Dermis blood vessel endothelial cell (primary cell): ENCODE results near the gene CBLN3. TPM values are rescaled to one million over a fixed set of nuclear protein-coding genes. Genes with fewer than 3 reads are reported as not detected.

ENCODE experiments used
- DNase-seq: peaks from one replicate; pipeline ENCODE4 v3.0.0; 2010
- total RNA-seq: library from RNA; depleted of rRNA; stranded (reverse); fragments of >200 nt; gene quantifications from 2 replicates; pipeline ENCODE4 v1.2.3, GENCODE V29; 2014

Gene CBLN3
- total RNA-seq, 1 donor from 2014 or later = 1.0 TPM

- no peak for DNase-seq
These were observed 6.5 kb downstream of the CBLN3 start for GRCh38 chr14:24422694-24423601.

- DNase-seq = no peak
These were observed 7.2 kb downstream of the CBLN3 start for GRCh38 chr14:24422261-24422660.

GRCh38 chr14:24418492-24418873, 11.0 kb downstream of the CBLN3 start:
- DNase-seq = peak; percentile 78

- DNase-seq = no peak
These were observed 11.5 kb downstream of the CBLN3 start for GRCh38 chr14:24417832-24418491.

GRCh38 chr14:24416932-24417619, 12.4 kb downstream of the CBLN3 start:
- DNase-seq = no peak

- no peak for DNase-seq
These were observed 13.1 kb downstream of the CBLN3 start for GRCh38 chr14:24416254-24416931.

- DNase-seq = no peak
These were observed 13.8 kb downstream of the CBLN3 start for GRCh38 chr14:24415421-24416253.

GRCh38 chr14:24414732-24415420, 14.6 kb downstream of the CBLN3 start:
- DNase-seq = no peak

GRCh38 chr14:24414077-24414476, 15.4 kb downstream of the CBLN3 start:
- DNase-seq = no peak

- DNase-seq = peak; percentile 84
These were observed 17.8 kb downstream of the CBLN3 start for GRCh38 chr14:24411443-24412389.

GRCh38 chr14:24409956-24410355, 19.5 kb downstream of the CBLN3 start:
- DNase-seq = no peak

- DNase-seq = no peak
These were observed 20.3 kb downstream of the CBLN3 start for GRCh38 chr14:24409192-24409591.

- no peak for DNase-seq
These were observed 20.7 kb downstream of the CBLN3 start for GRCh38 chr14:24408764-24409163.

- no peak for DNase-seq
These were observed 21.7 kb downstream of the CBLN3 start for GRCh38 chr14:24407608-24408325.

- DNase-seq = no peak
These were observed 23.1 kb downstream of the CBLN3 start for GRCh38 chr14:24406416-24406815.

GRCh38 chr14:24404814-24405213, 24.7 kb downstream of the CBLN3 start:
- DNase-seq = no peak

GRCh38 chr14:24403294-24403998, 26.0 kb downstream of the CBLN3 start:
- peak; percentile 26 for DNase-seq
